Measurements from ENCODE around the gene PCGF2. TPM values are rescaled to one million over a fixed set of nuclear protein-coding genes. Genes with fewer than 3 reads are reported as not detected.

PCGF2 gene
- total and polyA plus RNA-seq, 9 of the 15 experiments (the other 6 are each of a cell fraction or from before 2014, with no cell fraction given), result 1.3 to 33.4 (median 7.0) TPM

GRCh38 chr17:38702166-38702915, 45.8 kb downstream of the PCGF2 start (continued):
- TF ChIP-seq MLLT1 (IDR thresholded peaks at IDR 0.05) (0 out of 4 replicates have a peak, but pooled peaks of 1 of the 2 experiments have one; percentile 9), VEZF1 (CRISPR knock-in tag; IDR thresholded peaks at IDR 0.05) (peak; percentile 86), ZNF23 (CRISPR knock-in tag; IDR thresholded peaks at IDR 0.05) (no peak), EP400 (IDR thresholded peaks at IDR 0.05) (peak; percentile 79), THAP7 (CRISPR knock-in tag; IDR thresholded peaks at IDR 0.05) (no peak), RBM15 (IDR thresholded peaks at IDR 0.05; ENCODE audit: insufficient read depth, low read length) (no peak), ZKSCAN8 (CRISPR knock-in tag; IDR thresholded peaks at IDR 0.05) (peak; percentile 88), ETS2 (tag; IDR thresholded peaks at IDR 0.05; ENCODE audit: borderline replicate concordance, poor library complexity, severe bottlenecking) (no peak), TRIM28 (IDR thresholded peaks at IDR 0.05) (no peak), RFX5 (IDR thresholded peaks at IDR 0.05; ENCODE audit: low read depth, low read length) (no peak), CREB1 (IDR thresholded peaks at IDR 0.05) (0 out of 2 replicates have a peak, but pooled peaks have one; percentile 35), CREB1 (CRISPR knock-in tag; IDR thresholded peaks at IDR 0.05) (no peak), KDM4B (IDR thresholded peaks at IDR 0.05; ENCODE audit: borderline replicate concordance in 2 of 2, low read depth in 1 of 2) (no peak; a peak in 1 of 4 replicates), NFIX (CRISPR knock-in tag; IDR thresholded peaks at IDR 0.05; ENCODE audit: low read depth) (no peak), CTBP1 (IDR thresholded peaks at IDR 0.05; ENCODE audit: borderline replicate concordance) (peak; percentile 67), CBX3 (IDR thresholded peaks at IDR 0.05; ENCODE audit: borderline replicate concordance in 1 of 2, low read length in 2 of 2) (peak in 1 of 2 experiments; percentile 14; a peak in 1 of 3 replicates), ZZZ3 (IDR thresholded peaks at IDR 0.05) (peak; percentile 97), MED1 (CRISPR knock-in tag; IDR thresholded peaks at IDR 0.05; ENCODE audit: borderline replicate concordance) (no peak), U2AF1 (optimal IDR thresholded peaks at IDR 0.05; ENCODE audit: low read depth, low read length) (peak; percentile 40), MAZ (CRISPR knock-in tag; conservative IDR thresholded peaks at IDR 0.05 in 1 of 2, IDR thresholded peaks at IDR 0.05 in 1 of 2) (peak; percentile 47 to 87; a peak in 2 of 4 replicates), E4F1 (CRISPR knock-in tag; IDR thresholded peaks at IDR 0.05; ENCODE audit: borderline replicate concordance) (no peak), SOX6 (IDR thresholded peaks at IDR 0.05) (no peak), ZSCAN29 (IDR thresholded peaks at IDR 0.05) (no peak)

Measured in K562 (cell line).